ENCODE data around the gene PCDHGA2.
A peak's percentile ranks its signal among the peaks of the same experiment; 100 is the strongest.
"Not testable (repeated sequence)": the region's sequence is repeated elsewhere in the genome, so short reads cannot be mapped to it uniquely, and the experiment has no call there.

The PCDHGA2 gene

DNA sequence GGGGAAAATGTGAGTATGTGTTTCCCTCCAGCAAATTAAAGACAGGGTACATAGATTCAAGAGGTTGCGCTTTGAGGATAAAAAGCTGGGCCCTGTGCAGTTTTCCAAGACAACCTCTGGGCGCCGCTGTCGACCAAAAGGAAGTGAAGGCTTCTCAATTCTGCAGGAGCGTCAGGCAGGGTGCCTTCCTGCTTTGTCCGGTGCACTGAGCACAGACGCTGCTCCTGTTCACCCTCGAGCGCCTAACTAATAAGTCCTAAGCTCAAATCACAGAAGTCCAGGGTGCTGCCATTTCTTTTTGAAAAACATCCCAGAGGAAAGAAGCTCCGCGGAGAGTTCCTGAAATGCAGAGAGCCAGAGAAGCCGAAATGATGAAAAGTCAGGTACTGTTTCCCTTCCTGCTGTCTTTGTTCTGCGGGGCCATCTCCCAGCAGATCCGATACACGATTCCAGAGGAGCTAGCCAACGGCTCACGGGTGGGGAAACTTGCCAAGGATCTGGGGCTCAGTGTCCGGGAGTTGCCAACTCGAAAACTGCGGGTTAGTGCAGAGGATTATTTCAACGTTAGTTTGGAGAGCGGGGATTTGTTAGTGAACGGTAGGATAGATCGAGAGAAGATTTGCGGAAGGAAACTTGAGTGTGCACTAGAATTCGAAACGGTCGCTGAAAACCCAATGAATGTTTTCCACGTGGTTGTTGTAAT lies 11.5 kb downstream of the PCDHGA2 start, which contains the start of gene PCDHGB1:
PCDHGB1 (plus strand) TSS at position 183 of the 703 bp plus-strand sequence; CDS start at position 345, 162 bp downstream.
- peak; percentile 9 for DNase-seq

DNA sequence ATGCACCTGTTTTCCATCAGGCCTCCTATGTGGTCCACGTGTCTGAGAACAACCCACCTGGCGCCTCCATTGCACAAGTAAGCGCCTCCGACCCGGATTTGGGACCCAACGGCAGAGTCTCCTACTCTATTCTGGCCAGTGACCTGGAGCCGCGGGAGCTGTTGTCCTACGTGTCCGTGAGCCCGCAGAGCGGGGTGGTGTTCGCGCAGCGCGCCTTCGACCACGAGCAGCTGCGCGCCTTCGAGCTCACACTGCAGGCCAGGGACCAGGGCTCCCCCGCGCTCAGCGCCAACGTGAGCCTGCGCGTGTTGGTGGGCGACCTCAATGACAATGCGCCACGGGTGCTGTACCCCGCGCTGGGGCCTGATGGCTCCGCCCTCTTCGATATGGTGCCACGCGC lies 13.0 kb downstream of the PCDHGA2 start:
- DNase-seq, result no peak

DNA sequence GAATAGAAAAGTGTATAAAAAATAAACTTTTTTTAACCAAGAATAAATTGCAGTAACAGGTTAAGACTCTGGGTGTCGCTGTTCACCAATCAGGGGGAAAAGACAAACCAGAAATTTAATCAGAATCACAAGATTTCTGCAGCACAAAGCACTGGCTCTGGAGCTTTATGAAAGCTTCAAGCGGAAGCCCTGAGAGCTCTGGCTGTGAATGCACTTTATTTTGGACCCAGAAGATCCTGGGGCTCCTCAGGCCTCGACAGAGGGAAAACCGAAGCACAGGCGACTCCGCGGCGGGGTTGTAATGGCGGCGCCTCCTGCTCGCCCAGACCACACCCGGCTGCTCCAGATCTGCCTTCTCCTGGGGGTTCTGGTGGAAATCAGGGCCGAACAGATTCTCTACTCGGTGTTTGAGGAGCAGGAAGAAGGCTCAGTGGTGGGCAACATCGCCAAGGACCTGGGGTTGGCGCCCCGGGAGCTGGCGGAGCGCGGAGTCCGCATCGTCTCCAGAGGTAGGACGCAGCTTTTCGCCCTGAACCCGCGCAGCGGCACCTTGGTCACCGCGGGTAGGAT lies 16.4 kb downstream of the PCDHGA2 start, which contains the start of gene PCDHGA4:
PCDHGA4 (plus strand) TSS at position 122 of the 570 bp plus-strand sequence; CDS start at position 209, 87 bp downstream.
- no peak for DNase-seq

DNA sequence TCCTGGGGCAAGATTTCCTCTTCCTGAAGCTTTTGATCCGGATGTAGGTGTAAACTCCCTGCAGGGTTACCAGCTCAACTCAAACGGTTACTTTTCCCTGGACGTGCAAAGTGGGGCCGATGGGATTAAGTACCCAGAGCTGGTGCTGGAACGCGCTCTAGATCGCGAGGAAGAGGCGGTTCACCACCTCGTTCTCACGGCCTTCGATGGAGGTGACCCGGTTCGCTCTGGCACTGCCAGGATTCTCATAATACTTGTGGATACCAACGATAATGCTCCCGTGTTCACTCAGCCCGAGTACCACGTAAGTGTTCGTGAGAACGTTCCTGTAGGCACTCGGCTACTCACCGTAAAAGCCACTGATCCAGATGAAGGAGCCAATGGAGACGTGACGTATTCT lies 17.1 kb downstream of the PCDHGA2 start:
- no peak for DNase-seq

DNA sequence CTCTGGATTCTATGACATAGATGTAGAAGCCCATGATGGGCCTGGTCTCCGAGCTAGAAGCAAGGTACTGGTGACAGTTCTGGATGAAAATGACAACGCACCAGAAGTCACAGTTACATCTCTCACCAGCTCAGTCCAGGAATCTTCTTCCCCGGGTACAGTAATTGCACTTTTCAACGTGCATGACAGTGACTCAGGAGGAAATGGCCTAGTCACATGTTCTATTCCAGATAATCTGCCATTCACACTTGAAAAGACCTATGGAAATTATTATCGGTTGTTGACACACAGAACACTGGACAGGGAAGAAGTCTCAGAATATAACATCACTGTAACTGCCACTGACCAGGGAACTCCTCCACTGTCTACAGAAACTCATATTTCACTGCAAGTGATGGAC lies 17.6 kb downstream of the PCDHGA2 start:
- DNase-seq, result no peak

DNA sequence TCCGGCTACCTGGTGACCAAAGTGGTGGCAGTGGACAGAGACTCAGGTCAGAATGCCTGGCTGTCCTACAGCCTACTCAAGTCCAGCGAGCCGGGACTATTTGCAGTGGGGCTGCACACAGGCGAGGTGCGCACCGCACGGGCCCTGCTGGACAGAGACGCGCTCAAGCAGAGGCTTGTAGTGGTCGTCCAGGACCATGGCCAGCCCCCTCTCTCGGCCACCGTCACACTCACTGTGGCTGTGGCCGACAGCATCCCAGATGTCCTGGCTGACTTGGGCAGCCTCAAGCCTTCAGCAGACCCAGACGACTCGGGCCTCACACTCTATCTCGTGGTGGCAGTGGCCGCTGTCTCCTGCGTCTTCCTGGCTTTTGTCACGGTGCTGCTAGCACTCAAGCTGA lies 18.4 kb downstream of the PCDHGA2 start:
- DNase-seq, result no peak

DNA sequence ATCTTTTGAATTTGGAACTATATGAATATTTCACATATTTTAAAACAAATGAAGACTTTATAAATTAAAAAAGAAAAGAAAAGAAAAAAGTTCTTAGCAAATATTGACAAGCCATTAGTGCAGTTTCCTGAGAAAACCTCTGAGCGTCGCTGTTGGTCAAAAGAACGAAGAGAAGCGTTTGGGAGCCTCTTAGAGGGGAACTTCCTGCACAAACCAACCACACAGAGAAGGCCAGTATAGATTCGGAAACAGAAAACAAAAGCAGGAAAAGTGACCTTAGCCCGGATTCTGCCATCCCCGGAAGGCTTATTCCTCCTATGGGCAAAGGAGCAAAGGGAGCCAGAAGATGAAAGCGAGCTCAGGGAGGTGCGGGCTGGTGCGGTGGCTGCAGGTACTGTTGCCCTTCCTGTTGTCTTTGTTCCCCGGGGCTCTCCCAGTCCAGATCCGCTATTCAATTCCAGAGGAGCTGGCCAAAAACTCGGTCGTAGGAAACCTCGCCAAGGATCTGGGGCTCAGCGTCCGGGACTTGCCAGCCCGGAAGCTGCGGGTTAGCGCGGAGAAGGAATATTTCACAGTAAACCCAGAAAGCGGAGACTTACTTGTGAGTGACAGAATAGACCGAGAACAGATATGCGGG lies 21.3 kb downstream of the PCDHGA2 start, which contains the start of gene PCDHGB2:
PCDHGB2 (plus strand) TSS at position 205 of the 637 bp plus-strand sequence; CDS start at position 347, 142 bp downstream.
- DNase-seq, result peak; percentile 51

DNA sequence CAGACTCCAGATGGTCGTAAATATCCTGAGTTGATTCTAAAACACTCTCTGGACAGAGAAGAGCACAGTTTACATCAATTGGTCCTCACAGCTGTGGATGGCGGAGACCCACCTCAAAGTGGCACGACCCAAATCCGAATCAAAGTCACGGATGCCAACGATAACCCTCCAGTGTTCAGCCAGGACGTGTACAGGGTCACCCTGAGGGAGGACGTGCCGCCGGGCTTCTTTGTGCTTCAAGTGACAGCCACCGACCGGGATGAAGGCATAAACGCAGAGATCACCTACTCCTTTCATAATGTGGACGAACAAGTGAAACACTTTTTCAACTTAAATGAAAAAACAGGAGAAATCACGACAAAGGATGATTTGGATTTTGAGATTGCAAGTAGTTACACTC lies 22.1 kb downstream of the PCDHGA2 start:
- DNase-seq, result no peak

DNA sequence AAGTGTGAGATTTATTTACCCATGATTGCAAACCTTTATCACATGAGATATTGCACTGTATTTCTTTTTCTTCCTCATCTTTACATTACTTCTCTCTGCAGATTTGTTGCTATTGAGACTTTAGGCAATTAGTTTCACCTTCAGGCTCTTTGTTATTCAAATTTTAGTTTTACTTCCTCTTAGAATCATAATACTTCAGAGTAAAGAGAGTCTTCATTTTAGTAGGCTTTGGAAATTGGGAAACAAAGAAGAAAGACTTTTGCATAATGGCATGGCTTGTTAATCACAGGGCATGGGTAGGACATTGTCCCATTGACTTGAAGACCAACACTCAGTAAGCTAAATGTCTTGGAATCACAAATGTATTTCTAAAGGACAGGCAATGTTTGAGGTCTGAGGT lies 24.2 kb downstream of the PCDHGA2 start:
- no peak for DNase-seq

DNA sequence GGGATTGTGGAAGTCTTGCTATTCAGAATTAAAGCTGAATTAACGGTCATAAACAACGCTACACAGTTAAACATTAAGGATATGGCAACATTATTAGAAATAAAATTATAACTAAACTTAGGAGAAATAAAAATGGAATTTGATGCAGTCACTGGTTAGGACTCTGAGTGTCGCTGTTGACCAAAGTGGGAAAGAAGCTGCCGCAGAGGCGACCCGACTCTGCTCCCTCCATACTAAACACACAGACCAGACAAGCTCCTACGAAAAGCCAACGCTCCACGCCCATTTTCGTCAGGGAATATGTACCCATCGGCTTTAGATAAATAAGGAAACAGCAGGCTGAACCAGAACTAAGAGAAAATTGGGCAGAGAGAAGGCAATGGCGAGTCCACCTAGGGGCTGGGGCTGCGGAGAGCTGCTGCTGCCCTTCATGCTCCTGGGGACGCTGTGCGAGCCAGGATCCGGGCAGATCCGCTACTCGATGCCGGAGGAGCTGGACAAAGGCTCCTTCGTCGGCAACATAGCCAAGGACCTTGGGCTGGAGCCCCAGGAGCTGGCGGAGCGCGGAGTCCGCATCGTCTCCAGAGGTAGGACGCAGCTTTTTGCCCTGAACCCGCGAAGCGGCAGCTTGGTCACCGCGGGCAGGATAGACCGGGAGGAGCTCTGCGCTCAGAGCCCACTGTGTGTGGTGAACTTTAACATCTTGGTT lies 25.5 kb downstream of the PCDHGA2 start, which contains the start of gene PCDHGA5:
PCDHGA5 (plus strand) TSS at position 211 of the 709 bp plus-strand sequence; CDS start at position 380, 169 bp downstream.
- DNase-seq, result no peak

DNA sequence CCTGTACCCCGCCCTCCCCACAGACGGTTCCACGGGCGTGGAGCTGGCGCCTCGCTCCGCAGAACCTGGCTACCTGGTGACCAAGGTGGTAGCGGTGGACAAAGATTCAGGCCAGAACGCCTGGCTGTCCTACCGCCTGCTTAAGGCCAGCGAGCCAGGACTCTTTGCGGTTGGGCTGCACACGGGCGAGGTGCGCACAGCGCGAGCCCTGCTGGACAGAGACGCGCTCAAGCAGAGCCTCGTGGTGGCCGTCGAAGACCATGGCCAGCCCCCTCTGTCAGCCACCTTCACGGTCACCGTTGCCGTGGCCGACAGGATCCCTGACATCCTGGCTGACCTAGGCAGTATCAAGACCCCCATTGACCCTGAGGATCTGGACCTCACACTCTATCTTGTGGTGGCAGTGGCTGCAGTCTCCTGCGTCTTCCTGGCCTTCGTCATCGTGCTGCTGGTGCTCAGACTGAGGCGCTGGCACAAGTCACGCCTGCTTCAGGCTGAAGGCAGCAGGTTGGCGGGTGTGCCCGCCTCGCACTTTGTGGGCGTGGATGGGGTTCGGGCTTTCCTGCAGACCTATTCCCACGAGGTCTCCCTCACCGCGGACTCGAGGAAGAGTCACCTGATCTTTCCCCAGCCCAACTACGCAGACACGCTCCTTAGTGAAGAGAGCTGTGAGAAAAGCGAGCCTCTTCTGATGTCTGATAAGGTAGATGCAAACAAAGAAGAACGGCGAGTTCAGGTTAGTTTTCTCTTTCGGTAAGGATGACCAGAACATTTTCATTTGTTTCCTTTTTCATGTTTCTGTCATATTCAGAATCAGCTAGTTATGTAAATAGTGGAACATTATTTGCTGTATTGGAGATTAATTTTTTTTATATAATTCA lies 27.7 kb downstream of the PCDHGA2 start:
- DNase-seq, result no peak

DNA sequence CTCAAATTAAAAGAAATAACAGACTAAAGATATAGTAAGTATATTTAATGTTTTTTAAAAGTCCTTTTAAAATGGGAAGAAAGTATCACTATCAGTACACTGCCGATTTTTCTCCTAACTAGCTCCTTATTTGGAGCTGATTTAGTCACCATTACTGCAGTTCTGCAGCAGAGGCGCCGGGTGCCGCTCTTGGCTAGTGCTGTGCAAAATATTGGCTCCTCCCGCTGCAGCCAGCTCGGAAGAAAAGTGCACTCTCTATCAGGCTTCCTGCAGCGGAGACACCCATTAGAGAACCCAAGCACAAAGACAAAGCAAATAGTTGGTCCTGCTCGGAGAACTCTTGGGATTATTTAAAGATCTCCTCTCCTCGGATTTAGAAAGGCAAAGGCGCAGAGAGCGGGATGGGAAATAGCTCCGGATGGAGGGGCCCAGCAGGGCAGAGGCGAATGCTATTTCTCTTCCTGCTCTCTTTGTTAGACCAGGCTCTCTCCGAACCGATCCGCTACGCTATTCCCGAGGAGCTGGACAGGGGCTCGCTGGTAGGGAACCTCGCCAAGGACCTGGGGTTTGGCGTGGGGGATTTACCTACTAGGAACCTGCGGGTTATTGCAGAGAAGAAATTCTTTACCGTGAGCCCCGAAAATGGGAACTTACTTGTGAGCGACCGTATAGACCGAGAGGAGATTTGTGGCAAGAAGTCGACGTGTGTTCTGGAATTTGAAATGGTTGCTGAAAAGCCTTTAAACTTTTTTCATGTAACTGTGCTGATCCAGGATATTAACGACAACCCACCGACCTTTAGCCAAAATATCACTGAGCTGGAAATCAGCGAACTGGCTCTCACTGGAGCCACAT lies 31.7 kb downstream of the PCDHGA2 start, which contains the start of gene PCDHGB3:
PCDHGB3 (plus strand) TSS at position 249 of the 855 bp plus-strand sequence; CDS start at position 402, 153 bp downstream.
- no peak for DNase-seq

DNA sequence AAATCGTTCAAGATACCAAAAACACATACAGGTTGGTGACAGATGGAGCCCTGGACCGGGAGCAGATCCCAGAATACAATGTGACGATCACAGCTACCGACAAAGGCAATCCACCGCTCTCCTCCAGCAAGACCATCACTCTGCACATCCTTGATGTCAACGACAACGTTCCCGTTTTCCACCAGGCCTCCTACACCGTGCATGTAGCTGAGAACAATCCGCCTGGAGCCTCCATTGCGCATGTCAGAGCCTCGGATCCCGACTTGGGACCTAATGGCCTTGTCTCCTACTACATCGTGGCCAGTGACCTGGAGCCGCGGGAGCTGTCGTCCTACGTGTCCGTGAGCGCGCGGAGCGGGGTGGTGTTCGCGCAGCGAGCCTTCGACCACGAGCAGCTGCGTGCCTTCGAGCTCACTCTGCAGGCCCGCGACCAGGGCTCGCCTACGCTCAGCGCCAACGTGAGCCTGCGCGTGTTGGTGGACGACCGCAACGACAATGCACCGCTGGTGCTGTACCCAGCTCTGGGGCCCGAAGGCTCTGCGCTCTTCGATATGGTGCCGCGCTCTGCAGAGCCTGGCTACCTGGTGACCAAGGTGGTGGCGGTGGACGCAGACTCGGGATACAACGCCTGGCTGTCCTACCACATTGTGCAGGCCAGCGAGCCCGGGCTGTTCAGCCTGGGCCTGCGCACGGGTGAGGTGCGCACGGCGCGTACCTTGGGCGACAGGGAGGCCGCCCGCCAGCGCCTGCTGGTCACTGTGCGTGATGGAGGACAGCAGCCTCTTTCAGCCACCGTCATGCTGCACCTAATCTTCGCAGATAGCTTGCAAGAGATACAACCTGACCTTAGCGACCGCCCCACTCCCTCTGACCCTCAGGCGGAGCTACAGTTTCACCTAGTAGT lies 33.3 kb downstream of the PCDHGA2 start:
- DNase-seq, result no peak

DNA sequence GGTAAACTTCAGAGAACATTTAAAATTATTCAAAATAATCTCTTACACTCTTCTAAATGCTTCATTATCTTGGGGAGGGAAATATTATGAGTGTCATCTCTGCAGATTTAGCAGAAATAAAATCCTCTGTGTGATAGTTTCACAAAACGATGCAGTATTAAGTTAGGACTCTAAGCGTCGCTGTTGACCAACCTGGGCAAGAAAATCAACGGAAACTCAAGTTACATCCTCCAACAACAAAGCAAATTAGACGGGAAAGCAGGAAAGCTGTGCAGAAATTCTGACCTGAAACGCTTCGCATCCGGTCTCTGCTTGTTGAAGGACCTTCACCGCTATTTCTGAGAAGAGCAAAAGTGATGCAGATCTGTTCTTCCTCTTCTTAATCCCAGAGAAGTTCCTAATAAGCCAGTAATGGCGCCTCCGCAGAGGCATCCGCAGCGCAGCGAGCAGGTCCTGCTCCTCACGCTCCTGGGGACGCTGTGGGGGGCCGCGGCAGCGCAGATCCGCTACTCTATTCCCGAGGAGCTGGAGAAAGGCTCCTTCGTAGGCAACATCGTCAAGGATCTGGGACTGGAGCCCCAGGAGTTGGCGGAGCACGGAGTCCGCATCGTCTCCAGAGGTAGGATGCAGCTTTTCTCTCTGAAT lies 35.2 kb downstream of the PCDHGA2 start, which contains the start of gene PCDHGA6:
PCDHGA6 (plus strand) TSS at position 219 of the 645 bp plus-strand sequence; CDS start at position 412, 193 bp downstream.
- DNase-seq, result no peak

DNA sequence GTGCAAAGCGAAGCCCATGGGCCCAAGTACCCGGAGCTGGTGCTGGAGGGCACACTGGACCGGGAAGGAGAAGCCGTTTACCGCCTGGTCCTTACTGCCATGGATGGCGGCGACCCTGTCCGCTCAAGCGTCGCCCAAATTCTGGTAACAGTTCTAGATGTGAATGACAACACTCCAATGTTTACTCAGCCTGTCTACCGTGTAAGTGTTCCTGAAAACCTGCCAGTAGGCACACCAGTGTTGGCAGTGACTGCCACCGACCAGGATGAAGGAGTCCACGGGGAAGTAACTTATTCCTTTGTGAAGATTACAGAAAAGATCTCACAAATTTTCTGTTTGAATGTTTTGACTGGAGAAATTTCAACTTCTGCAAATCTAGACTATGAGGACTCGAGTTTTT lies 36.1 kb downstream of the PCDHGA2 start:
- no peak for DNase-seq

DNA sequence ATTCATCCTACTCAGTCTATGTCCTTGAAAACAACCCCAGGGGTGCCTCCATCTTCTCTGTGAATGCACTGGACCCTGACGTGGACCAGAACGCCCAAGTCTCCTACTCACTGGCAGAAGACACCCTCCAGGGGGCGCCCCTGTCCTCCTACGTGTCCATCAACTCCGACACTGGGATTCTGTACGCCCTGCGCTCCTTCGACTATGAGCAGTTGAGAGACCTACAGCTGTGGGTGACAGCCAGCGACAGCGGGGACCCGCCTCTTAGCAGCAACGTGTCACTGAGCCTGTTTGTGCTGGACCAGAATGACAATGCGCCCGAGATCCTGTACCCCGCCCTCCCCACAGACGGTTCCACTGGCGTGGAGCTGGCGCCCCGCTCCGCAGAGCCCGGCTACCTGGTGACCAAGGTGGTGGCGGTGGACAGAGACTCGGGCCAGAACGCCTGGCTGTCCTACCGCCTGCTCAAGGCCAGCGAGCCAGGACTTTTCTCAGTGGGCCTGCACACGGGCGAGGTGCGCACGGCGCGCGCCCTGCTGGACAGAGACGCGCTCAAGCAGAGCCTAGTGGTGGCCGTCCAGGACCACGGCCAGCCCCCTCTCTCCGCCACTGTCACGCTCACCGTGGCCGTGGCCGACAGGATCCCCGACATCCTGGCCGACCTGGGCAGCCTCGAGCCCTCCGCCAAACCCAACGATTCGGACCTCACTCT lies 37.0 kb downstream of the PCDHGA2 start:
- not testable (repeated sequence) for DNase-seq

DNA sequence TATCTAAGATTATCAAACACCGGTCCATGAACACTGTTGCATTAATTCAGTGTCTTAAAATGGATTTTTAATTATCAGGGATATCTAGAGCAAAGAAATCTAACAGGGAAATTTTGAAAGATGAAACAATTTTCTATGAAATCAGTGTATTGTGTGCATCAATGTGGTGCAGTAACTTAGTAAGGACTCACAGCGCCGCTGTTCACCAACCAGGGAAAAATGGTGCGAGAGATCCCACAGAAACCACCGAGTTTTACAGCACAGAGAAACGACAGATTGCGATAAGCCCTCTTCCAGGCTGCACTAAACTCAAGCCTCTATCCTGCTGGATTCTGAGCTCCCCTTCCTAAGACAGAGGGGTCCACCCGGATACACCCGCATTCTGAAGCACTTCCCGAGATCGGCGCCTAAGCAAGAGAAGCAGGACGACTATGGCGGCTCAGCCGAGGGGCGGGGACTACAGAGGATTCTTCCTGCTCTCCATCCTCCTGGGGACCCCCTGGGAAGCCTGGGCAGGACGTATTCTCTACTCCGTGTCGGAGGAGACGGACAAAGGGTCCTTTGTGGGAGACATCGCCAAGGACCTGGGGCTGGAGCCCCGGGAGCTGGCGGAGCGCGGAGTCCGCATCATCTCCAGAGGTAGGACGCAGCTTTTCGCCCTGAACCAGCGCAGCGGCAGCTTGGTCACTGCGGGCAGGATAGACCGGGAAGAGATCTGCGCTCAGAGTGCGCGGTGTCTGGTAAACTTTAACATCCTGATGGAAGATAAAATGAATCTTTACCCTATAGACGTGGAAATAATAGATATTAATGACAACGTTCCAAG lies 44.1 kb downstream of the PCDHGA2 start, which contains the start of gene PCDHGA7:
PCDHGA7 (plus strand) TSS at position 274 of the 826 bp plus-strand sequence; CDS start at position 432, 158 bp downstream.
- DNase-seq, result no peak

All from NCI-H446 treated with DMSO at 0.1 percent for 48 hours (cell line).